Mucosa of descending colon (tissue), 3 donors: Measurements from ENCODE around the gene ZNF555. TPM values are rescaled to one million over a fixed set of nuclear protein-coding genes. Genes with fewer than 3 reads are reported as not detected.

Experiments
- ATAC-seq: fragments of 200-7000 bp; cut with Tn5 transposase; one replicate; pipeline ENCODE4 v1.9.1; 2020; ENCODE audit warnings: mild to moderate bottlenecking, moderate library complexity
- DNase-seq, 3 donors: peaks; one replicate each; pipeline ENCODE4 v3.0.0-alpha.2; 2020
- H3K36me3 ChIP-seq: fragments of 200-600 bp; one replicate; pipeline ENCODE4 v1.8.0; 2021; ENCODE audit warnings: low read depth, mild to moderate bottlenecking
- H3K4me1 ChIP-seq: fragments of 200-600 bp; one replicate; pipeline ENCODE4 v1.8.0; 2021; ENCODE audit warnings: low read depth, mild to moderate bottlenecking
- H3K4me3 ChIP-seq: fragments of 200-600 bp; one replicate; pipeline ENCODE4 v1.8.0; 2021; ENCODE audit warnings: mild to moderate bottlenecking
- H3K9me3 ChIP-seq: fragments of 200-600 bp; one replicate; pipeline ENCODE4 v1.8.0; 2021; ENCODE audit warnings: mild to moderate bottlenecking
- intact Hi-C, 2 donors: fragments of 100-400 bp; cut with DNase I in 1 of 2; cut with micrococcal nuclease in 1 of 2; formaldehyde crosslinking; loops; one replicate each; pipeline versions ENCODE4 v1.11.0 to v1.11.1; 2022; cut with DNase I, micrococcal nuclease
- total RNA-seq, 3 donors: library from RNA; stranded (reverse); fragmentation: NEBNext Ultra II Directional in 2 of 3; extraction: Animal tissue kit (Norgen Biotek cat#: 25700) in 2 of 3; gene quantifications; one replicate each; pipeline versions ENCODE4 v1.2.1 to v1.2.4, GENCODE V29; 2021 to 2023
- TF ChIP-seq, protein P1 (sequence below): fragments of 200-600 bp; IDR thresholded peaks from one replicate; pipeline ENCODE4 v1.8.0; 2022; ENCODE audit warnings: antibody characterized with exemption, mild to moderate bottlenecking
- donor health status: DM: no; HTN: no; CAD: no; lungs with moderate emphysema.
- donor health status: DM: no; HTN: no; CAD: no.
- donor health status: DM: no; HTN: yes; CAD: no.

The ZNF555 gene
- total RNA-seq, 3 donors from 2014 or later: 3.0 to 8.4 (median 4.8) TPM

DNA sequence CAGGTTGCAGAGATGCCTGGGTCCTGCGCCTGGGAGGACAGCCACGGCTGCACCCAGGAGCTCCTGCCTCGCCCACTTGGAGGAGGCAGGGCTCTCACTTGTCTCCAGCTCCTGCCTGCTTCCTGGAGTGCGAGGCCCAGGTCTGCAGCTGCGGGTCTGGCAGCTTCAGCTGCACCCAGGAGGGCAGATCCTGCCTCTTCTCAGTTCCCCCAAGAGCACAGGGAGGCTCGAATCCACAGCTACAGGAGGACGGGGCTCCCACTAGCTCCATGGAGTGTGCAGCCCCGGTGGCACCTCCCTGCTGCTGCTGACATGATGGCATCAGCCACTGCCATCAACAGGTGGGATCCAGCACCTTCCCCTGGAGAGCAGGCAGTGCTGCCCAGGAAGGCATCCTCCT lies 17.1 kb upstream of the ZNF555 start:
- H3K4me3 ChIP-seq: no peak overlapping the region
- ATAC-seq (no peak), DNase-seq (no peak)
- H3K4me1 ChIP-seq: peaks cover 6% of the 10 kb centered on the region
- intact Hi-C loops: no loop called here
- peaks cover 4% of the 10 kb centered on the region for H3K9me3 ChIP-seq
- TF ChIP-seq, protein P1, sequence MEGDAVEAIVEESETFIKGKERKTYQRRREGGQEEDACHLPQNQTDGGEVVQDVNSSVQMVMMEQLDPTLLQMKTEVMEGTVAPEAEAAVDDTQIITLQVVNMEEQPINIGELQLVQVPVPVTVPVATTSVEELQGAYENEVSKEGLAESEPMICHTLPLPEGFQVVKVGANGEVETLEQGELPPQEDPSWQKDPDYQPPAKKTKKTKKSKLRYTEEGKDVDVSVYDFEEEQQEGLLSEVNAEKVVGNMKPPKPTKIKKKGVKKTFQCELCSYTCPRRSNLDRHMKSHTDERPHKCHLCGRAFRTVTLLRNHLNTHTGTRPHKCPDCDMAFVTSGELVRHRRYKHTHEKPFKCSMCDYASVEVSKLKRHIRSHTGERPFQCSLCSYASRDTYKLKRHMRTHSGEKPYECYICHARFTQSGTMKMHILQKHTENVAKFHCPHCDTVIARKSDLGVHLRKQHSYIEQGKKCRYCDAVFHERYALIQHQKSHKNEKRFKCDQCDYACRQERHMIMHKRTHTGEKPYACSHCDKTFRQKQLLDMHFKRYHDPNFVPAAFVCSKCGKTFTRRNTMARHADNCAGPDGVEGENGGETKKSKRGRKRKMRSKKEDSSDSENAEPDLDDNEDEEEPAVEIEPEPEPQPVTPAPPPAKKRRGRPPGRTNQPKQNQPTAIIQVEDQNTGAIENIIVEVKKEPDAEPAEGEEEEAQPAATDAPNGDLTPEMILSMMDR: no peak
- no peaks in the 10 kb centered on the region for H3K36me3 ChIP-seq

DNA sequence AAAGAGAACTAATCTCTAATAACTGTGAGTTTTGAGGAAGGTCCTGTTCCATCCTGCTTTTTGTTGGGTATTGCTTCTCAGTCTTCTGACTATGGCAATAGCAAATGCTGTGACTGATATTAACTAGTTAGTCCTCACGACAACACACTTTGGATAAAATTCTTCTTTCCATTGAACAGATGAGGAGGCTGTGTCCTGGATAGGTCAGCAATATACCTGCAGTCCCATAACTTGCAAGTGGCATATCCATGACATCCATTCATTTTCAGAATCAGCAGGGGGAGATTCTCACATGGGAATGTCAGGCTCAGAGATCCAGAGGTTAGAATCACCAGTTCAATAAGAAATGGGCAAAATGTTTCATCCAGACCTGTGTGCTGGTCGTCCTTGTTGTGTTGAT lies 14.3 kb upstream of the ZNF555 start:
- intact Hi-C loops: no loop called here
- ATAC-seq: no peak
- no peaks in the 10 kb centered on the region for H3K36me3 ChIP-seq
- DNase-seq: no peak
- H3K9me3 ChIP-seq: peaks cover 30% of the 10 kb centered on the region
- no peak overlapping the region for H3K4me3 ChIP-seq
- TF ChIP-seq, protein P1: no peak
- no peaks in the 10 kb centered on the region for H3K4me1 ChIP-seq

DNA sequence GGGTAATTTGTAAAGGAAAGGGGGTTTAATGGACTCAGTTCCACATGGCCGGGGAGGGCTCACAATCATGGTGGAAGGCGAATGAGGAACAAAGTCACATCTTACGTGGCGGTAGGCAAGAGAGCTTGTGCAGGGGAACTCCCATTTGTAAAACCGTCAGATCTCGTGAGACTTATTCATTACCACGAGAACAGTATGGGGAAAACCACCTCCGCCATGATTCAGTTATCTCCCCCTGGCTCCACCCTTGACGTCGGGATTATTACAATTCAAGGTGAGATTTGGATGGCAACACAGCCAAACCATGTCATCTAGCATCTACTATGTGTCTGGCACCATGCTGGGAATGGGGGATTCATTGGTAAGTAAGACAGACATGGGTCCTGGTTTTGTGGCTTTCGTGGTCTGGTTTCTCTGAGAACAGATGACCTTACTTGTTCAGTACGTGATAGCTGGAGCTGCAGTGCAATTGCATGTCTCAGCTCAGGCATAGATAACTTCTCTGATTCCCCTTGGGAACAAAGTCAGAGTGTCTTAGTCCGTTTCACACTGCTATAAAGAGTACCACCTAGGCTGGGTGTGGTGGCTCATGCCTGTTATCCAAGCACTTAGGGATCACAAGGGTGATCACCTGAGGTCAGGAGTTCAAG lies 13.3 kb upstream of the ZNF555 start:
- TF ChIP-seq, protein P1: no peak
- H3K36me3 ChIP-seq: peaks cover 5% of the 10 kb centered on the region
- DNase-seq (no peak), ATAC-seq (no peak)
- H3K9me3 ChIP-seq: peaks cover 39% of the 10 kb centered on the region
- intact Hi-C loops: no loop called here
- H3K4me1 ChIP-seq: no peaks in the 10 kb centered on the region
- no peak overlapping the region for H3K4me3 ChIP-seq

DNA sequence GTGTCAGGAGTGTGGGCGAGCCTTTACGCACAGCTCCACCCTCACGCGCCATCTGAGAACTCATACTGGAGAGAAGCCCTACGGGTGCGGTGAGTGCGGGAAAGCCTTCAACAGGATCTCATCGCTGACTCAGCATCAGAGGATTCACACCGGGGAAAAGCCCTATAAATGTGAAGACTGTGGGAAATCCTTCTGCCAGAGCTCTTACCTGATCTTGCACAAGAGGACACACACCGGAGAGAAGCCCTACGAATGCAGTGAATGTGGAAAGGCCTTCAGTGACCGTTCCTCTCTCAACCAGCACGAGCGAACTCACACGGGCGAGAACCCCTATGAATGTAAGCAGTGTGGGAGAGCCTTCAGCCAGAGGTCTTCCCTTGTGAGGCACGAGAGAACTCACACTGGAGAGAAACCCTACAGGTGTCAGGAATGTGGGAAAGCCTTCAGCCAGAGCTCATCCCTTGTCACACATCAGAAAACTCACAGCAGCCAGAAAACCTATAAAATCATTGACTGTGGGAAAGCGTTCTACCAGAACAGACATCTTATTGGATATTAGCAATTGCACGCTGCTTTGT lies 6.9 kb upstream of the ZNF555 start:
- H3K4me3 ChIP-seq: no peak overlapping the region
- H3K9me3 ChIP-seq: peaks cover 79% of the 10 kb centered on the region
- intact Hi-C loops: no loop called here
- H3K36me3 ChIP-seq: peaks cover 5% of the 10 kb centered on the region
- no peak for ATAC-seq
- TF ChIP-seq, protein P1: no peak
- no peak for DNase-seq
- H3K4me1 ChIP-seq: no peaks in the 10 kb centered on the region

DNA sequence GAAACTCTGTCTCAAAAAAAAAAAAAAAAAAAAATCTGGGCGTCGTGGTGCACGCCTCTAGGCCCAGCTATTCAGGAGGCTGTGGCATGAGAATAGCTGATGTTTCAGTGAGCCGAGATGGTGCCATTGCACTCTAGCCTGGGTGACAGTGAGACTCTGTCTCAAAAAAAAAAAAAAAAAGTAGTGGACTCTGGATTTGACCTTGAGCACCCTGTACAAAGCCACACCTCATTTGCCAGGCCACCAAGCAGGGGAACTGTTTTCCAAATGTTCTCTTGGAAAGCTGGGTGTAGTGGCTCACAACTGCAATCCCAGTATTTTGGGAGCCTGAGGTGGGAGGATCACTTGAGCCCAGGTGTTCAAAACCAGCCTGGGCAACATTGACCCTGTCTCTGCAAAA lies 3.8 kb upstream of the ZNF555 start:
- TF ChIP-seq, protein P1: no peak
- DNase-seq (no peak), ATAC-seq (no peak)
- Histone ChIP-seq H3K4me3 (no peak overlapping the region), H3K4me1 (peaks cover 5% of the 10 kb centered on the region), H3K36me3 (peaks cover 5% of the 10 kb centered on the region), H3K9me3 (peaks cover 51% of the 10 kb centered on the region)
- intact Hi-C loops: no loop called here
